Kidney epithelial cell (primary cell): ENCODE data around the gene FAM174C. TPM values are rescaled to one million over a fixed set of nuclear protein-coding genes. Genes with fewer than 3 reads are reported as not detected.
"Not testable (repeated sequence)": the region's sequence is repeated elsewhere in the genome, so short reads cannot be mapped to it uniquely, and the experiment has no call there.

Source experiments
- DNase-seq: peaks from one replicate; pipeline ENCODE4 v3.0.0-alpha.2; 2010; ENCODE audit warnings: low read depth
- H3K27me3 ChIP-seq: 2 replicates; pipeline ENCODE4 v1.6.0; 2011; ENCODE audit warnings: low read length; ENCODE audit not compliant: control insufficient read depth, insufficient read depth
- H3K36me3 ChIP-seq: 2 replicates; pipeline ENCODE4 v1.5.1; 2011; ENCODE audit warnings: low read length; ENCODE audit not compliant: control insufficient read depth, insufficient read depth
- H3K4me3 ChIP-seq: 2 replicates; pipeline ENCODE4 v1.5.1; 2011; ENCODE audit warnings: low read depth, mild to moderate bottlenecking, control low read depth, low read length
- CTCF ChIP-seq: IDR thresholded peaks from 2 replicates; pipeline ENCODE4 v1.5.1; 2011; ENCODE audit warnings: mild to moderate bottlenecking, moderate library complexity, low read length, control low read depth, inconsistent platforms; ENCODE audit not compliant: insufficient read depth, poor library complexity, severe bottlenecking
- total RNA-seq: library from RNA; depleted of rRNA; stranded (reverse); fragments of >200 nt; gene quantifications from 2 replicates; pipeline ENCODE4 v1.2.3, GENCODE V29; 2015

The FAM174C gene
- total RNA-seq, 1 donor from 2014 or later, result 75.0 TPM

GRCh38 chr19:1240925-1241324 lies 34.4 kb upstream of the FAM174C start:
- Histone ChIP-seq H3K4me3 (no peak overlapping the region), H3K36me3 (no peaks in the 10 kb centered on the region), H3K27me3 (no peaks in the 10 kb centered on the region)
- no peak for TF ChIP-seq CTCF
- no peak for DNase-seq

GRCh38 chr19:1241417-1242095 lies 33.8 kb upstream of the FAM174C start, which contains the start of gene ATP5F1D:
TSS of gene ATP5F1D (plus strand) at chr19:1241751. CDS start at chr19:1241851, 100 bp downstream.
- TF ChIP-seq CTCF, result no peak
- Histone ChIP-seq H3K4me3 (peak within 1 kb of the TSS; percentile 51), H3K27me3 (no peaks in the 10 kb centered on the region), H3K36me3 (no peaks in the 10 kb centered on the region)
- no peak for DNase-seq

GRCh38 chr19:1243768-1244692 lies 31.3 kb upstream of the FAM174C start:
- Histone ChIP-seq H3K36me3 (no peaks in the 10 kb centered on the region), H3K27me3 (no peaks in the 10 kb centered on the region), H3K4me3 (no peak overlapping the region)
- no peak for DNase-seq
- TF ChIP-seq CTCF, result peak; percentile 97

- H3K4me3 ChIP-seq, result no peak overlapping the region
- no peak for DNase-seq
- no peaks in the 10 kb centered on the region for H3K27me3 ChIP-seq
- H3K36me3 ChIP-seq, result no peaks in the 10 kb centered on the region
- TF ChIP-seq CTCF, result no peak
Measured at GRCh38 chr19:1244693-1245451, 30.5 kb upstream of the FAM174C start.

GRCh38 chr19:1245494-1246264 lies 29.7 kb upstream of the FAM174C start:
- TF ChIP-seq CTCF, result no peak
- no peak for DNase-seq
- no peaks in the 10 kb centered on the region for H3K27me3 ChIP-seq
- H3K4me3 ChIP-seq, result no peak overlapping the region
- H3K36me3 ChIP-seq, result no peaks in the 10 kb centered on the region

- not testable (repeated sequence) for H3K27me3 ChIP-seq, H3K4me3 ChIP-seq, DNase-seq, H3K36me3 ChIP-seq
Measured at GRCh38 chr19:1246265-1247087, 28.9 kb upstream of the FAM174C start.
